NT2/D1 (cell line): ENCODE results near the gene RALGPS2.

Experiments used
- DNase-seq: peaks from one replicate; pipeline ENCODE4 v3.0.0-alpha.2; 2011; ENCODE audit warnings: low read depth, low spot score
- H3K27me3 ChIP-seq: 2 replicates; pipeline ENCODE4 v1.6.0; 2011; ENCODE audit warnings: mild to moderate bottlenecking; ENCODE audit not compliant: insufficient read length, insufficient read depth
- H3K36me3 ChIP-seq: 2 replicates; pipeline ENCODE4 v1.6.1; 2011; ENCODE audit warnings: mild to moderate bottlenecking, low read length, mixed read lengths; ENCODE audit not compliant: insufficient read depth, insufficient read length
- H3K4me1 ChIP-seq: 2 replicates; pipeline ENCODE4 v1.5.1; 2011; ENCODE audit not compliant: insufficient read depth, insufficient read length
- H3K4me3 ChIP-seq: 2 replicates; pipeline ENCODE4 v1.5.1; 2011; ENCODE audit warnings: low read depth; ENCODE audit not compliant: insufficient read length
- H3K9ac ChIP-seq: 2 replicates; pipeline ENCODE4 v1.6.0; 2011; ENCODE audit warnings: low read depth; ENCODE audit not compliant: insufficient read length
- H3K9me3 ChIP-seq: 2 replicates; pipeline ENCODE4 v1.5.1; 2011; ENCODE audit warnings: mild to moderate bottlenecking, low read length; ENCODE audit not compliant: insufficient read depth
- SUZ12 ChIP-seq: IDR thresholded peaks from 2 replicates; pipeline ENCODE4 v1.6.1; 2011; ENCODE audit not compliant: insufficient read length, insufficient read depth; ENCODE audit errors: extremely low read depth
- YY1 ChIP-seq: IDR thresholded peaks from 2 replicates; pipeline ENCODE4 v1.6.1; 2011; ENCODE audit not compliant: insufficient read length, insufficient read depth
- ZNF274 ChIP-seq: IDR thresholded peaks from 2 replicates; pipeline ENCODE4 v1.6.1; 2011; ENCODE audit warnings: mild to moderate bottlenecking, low read depth, low read length

The RALGPS2 gene

GRCh38 chr1:178899402-178899801 is 174.4 kb downstream of the RALGPS2 start:
- H3K4me1 ChIP-seq, result no peaks in the 10 kb centered on the region
- H3K4me3 ChIP-seq, result no peak overlapping the region
- no peak for DNase-seq
- H3K27me3 ChIP-seq, result no peaks in the 10 kb centered on the region
- H3K9me3 ChIP-seq, result no peaks in the 10 kb centered on the region
- no peak overlapping the region for H3K9ac ChIP-seq
- TF ChIP-seq SUZ12, result no peak
- TF ChIP-seq ZNF274, result no peak
- TF ChIP-seq YY1, result no peak
- peaks cover 2% of the 10 kb centered on the region for H3K36me3 ChIP-seq

GRCh38 chr1:178901482-178902125 is 176.6 kb downstream of the RALGPS2 start:
- H3K27me3 ChIP-seq, result no peaks in the 10 kb centered on the region
- no peaks in the 10 kb centered on the region for H3K36me3 ChIP-seq
- DNase-seq, result no peak
- TF ChIP-seq YY1, result no peak
- no peak for TF ChIP-seq SUZ12
- TF ChIP-seq ZNF274, result no peak
- no peak overlapping the region for H3K4me3 ChIP-seq
- H3K9ac ChIP-seq, result no peak overlapping the region
- no peaks in the 10 kb centered on the region for H3K9me3 ChIP-seq
- no peaks in the 10 kb centered on the region for H3K4me1 ChIP-seq

- H3K9me3 ChIP-seq, result no peaks in the 10 kb centered on the region
- no peak for DNase-seq
- no peaks in the 10 kb centered on the region for H3K4me1 ChIP-seq
- H3K36me3 ChIP-seq, result no peaks in the 10 kb centered on the region
- H3K4me3 ChIP-seq, result no peak overlapping the region
- no peak overlapping the region for H3K9ac ChIP-seq
- H3K27me3 ChIP-seq, result no peaks in the 10 kb centered on the region
- TF ChIP-seq SUZ12 (no peak), ZNF274 (no peak), YY1 (no peak)
Observed at GRCh38 chr1:178908358-178908757, 183.3 kb downstream of the RALGPS2 start.

- H3K4me1 ChIP-seq, result no peaks in the 10 kb centered on the region
- TF ChIP-seq YY1 (no peak), ZNF274 (no peak), SUZ12 (no peak)
- peaks cover 10% of the 10 kb centered on the region for H3K36me3 ChIP-seq
- H3K9ac ChIP-seq, result no peak overlapping the region
- no peaks in the 10 kb centered on the region for H3K27me3 ChIP-seq
- H3K4me3 ChIP-seq, result no peak overlapping the region
- DNase-seq, result no peak
- no peaks in the 10 kb centered on the region for H3K9me3 ChIP-seq
Observed at GRCh38 chr1:178910023-178910422, 185.0 kb downstream of the RALGPS2 start.

GRCh38 chr1:178912597-178912996 is 187.6 kb downstream of the RALGPS2 start:
- DNase-seq, result no peak
- Histone ChIP-seq H3K9ac (no peak overlapping the region), H3K36me3 (peaks cover 10% of the 10 kb centered on the region), H3K4me3 (no peak overlapping the region), H3K27me3 (no peaks in the 10 kb centered on the region), H3K4me1 (no peaks in the 10 kb centered on the region), H3K9me3 (no peaks in the 10 kb centered on the region)
- TF ChIP-seq YY1 (no peak), SUZ12 (no peak), ZNF274 (no peak)

- no peaks in the 10 kb centered on the region for H3K9me3 ChIP-seq
- no peak overlapping the region for H3K4me3 ChIP-seq
- H3K27me3 ChIP-seq, result no peaks in the 10 kb centered on the region
Observed at GRCh38 chr1:178916448-178917174, 191.6 kb downstream of the RALGPS2 start.

GRCh38 chr1:178918308-178918707 is 193.3 kb downstream of the RALGPS2 start:
- DNase-seq, result no peak
- H3K4me3 ChIP-seq, result no peak overlapping the region
- H3K36me3 ChIP-seq, result peaks cover 10% of the 10 kb centered on the region
- H3K27me3 ChIP-seq, result no peaks in the 10 kb centered on the region
- H3K9ac ChIP-seq, result no peak overlapping the region
- TF ChIP-seq ZNF274 (no peak), YY1 (no peak), SUZ12 (no peak)
- no peaks in the 10 kb centered on the region for H3K4me1 ChIP-seq
- no peaks in the 10 kb centered on the region for H3K9me3 ChIP-seq

More at GRCh38 chr1:178916448-178917174, 191.6 kb downstream of the RALGPS2 start:
- Histone ChIP-seq H3K36me3 (peaks cover 10% of the 10 kb centered on the region), H3K9ac (no peak overlapping the region), H3K4me1 (no peaks in the 10 kb centered on the region)
- no peak for TF ChIP-seq SUZ12
- no peak for TF ChIP-seq YY1
- TF ChIP-seq ZNF274, result no peak
- DNase-seq, result no peak
